Measurements from ENCODE around the gene GNAO1.

GNAO1 gene

GRCh38 chr16:56363781-56364565, 172.7 kb downstream of the GNAO1 start:
- no peak for DNase-seq (ENCODE audit: low read depth)
- no peak overlapping the region for H3K4me3 ChIP-seq (ENCODE audit: control insufficient read depth, low read depth, low read length)
- TF ChIP-seq, protein P1, sequence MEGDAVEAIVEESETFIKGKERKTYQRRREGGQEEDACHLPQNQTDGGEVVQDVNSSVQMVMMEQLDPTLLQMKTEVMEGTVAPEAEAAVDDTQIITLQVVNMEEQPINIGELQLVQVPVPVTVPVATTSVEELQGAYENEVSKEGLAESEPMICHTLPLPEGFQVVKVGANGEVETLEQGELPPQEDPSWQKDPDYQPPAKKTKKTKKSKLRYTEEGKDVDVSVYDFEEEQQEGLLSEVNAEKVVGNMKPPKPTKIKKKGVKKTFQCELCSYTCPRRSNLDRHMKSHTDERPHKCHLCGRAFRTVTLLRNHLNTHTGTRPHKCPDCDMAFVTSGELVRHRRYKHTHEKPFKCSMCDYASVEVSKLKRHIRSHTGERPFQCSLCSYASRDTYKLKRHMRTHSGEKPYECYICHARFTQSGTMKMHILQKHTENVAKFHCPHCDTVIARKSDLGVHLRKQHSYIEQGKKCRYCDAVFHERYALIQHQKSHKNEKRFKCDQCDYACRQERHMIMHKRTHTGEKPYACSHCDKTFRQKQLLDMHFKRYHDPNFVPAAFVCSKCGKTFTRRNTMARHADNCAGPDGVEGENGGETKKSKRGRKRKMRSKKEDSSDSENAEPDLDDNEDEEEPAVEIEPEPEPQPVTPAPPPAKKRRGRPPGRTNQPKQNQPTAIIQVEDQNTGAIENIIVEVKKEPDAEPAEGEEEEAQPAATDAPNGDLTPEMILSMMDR (IDR thresholded peaks at IDR 0.05; ENCODE audit: control insufficient read depth, insufficient read depth, low read depth, low read length, missing control alignments): no peak

DNA sequence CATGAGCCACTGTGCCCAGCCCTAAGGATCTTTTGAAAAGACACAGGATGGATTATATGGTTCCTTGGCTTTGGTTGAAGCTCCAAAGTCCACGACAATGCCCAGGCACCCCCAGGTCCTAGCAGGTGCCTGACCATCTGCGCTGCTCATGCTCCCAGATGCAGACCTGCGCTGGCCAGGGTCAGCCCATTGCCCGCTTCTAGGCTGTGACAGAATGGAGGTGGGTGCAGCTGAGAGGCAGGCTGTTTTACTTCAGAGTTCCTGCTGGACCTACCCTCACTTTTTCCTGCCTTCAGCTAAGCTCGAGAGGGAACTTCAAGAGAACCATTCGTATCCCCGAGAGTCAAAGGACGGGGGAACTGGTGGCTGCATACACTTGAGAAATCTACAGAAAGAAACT, 173.6 kb downstream of the GNAO1 start:
- TF ChIP-seq, protein P1 (IDR thresholded peaks at IDR 0.05; ENCODE audit: control insufficient read depth, insufficient read depth, low read depth, low read length, missing control alignments): no peak
- no peak overlapping the region for H3K4me3 ChIP-seq (ENCODE audit: control insufficient read depth, low read depth, low read length)
- no peak for DNase-seq (ENCODE audit: low read depth)

DNA sequence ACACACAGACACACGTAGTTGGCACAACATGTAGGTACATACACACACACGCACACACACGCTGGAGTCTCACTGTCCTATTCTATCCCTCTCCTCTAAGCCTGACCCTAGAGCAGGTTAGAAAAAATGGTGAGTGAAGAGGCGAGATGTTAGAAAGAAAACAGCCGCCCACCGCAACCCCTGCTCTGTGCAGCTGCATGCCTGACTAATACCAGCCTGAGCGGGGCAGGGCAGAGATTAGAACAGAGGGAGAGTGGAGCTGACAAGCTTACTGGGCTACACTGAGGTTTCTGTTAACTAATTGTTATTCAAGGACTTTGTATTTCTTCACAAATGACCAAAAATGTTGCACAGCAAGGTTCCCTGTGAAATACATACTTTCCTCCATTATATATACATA, 174.3 kb downstream of the GNAO1 start:
- DNase-seq (ENCODE audit: low read depth): no peak
- H3K4me3 ChIP-seq (ENCODE audit: control insufficient read depth, low read depth, low read length): no peak overlapping the region
- TF ChIP-seq, protein P1 (IDR thresholded peaks at IDR 0.05; ENCODE audit: control insufficient read depth, insufficient read depth, low read depth, low read length, missing control alignments): no peak

DNA sequence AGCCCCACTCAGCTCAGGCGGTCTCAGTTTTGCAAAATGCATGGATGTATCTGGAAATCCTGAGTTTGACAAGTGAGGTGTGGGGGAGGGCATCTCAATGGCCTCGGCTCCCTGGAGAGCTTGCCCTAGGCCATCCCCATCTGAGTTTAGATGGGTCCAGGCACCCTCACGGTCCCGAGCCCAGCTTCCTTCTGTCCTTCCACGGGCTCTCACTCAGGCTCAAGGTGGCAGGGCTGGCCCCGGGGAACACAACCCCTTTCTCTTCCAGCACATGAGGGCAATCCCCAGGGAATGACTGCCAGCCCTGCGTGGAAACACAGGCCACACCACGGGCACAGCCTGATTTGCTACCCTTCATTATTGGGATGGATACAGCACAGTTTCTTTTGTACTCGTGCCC, 175.7 kb downstream of the GNAO1 start:
- H3K4me3 ChIP-seq (ENCODE audit: control insufficient read depth, low read depth, low read length): no peak overlapping the region
- TF ChIP-seq, protein P1 (IDR thresholded peaks at IDR 0.05; ENCODE audit: control insufficient read depth, insufficient read depth, low read depth, low read length, missing control alignments): no peak
- DNase-seq (ENCODE audit: low read depth): no peak

- TF ChIP-seq, protein P1 (IDR thresholded peaks at IDR 0.05; ENCODE audit: control insufficient read depth, insufficient read depth, low read depth, low read length, missing control alignments): no peak
- no peak for DNase-seq (ENCODE audit: low read depth)
- no peak overlapping the region for H3K4me3 ChIP-seq (ENCODE audit: control insufficient read depth, low read depth, low read length)
Observed at GRCh38 chr16:56367764-56368163, 176.5 kb downstream of the GNAO1 start.

DNA sequence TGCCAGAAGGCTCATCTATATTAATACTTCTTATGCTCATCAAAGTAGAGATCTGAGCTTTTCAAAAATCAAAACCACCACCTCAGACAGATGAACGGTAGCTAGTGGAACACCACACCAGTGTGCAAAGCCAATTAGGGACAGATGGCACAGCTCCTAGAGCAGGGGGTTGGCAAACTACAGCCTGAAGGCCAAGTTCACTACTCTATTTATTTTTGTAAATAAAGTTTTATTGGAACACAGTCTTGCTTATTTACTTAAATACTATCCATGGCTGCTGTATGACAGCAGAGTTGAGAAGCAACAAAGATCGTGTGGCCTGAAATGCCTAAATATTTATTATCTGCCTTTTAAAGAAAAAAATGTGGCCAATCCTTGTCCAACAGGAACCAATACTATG, 177.3 kb downstream of the GNAO1 start:
- H3K4me3 ChIP-seq (ENCODE audit: control insufficient read depth, low read depth, low read length): no peak overlapping the region
- TF ChIP-seq, protein P1 (IDR thresholded peaks at IDR 0.05; ENCODE audit: control insufficient read depth, insufficient read depth, low read depth, low read length, missing control alignments): no peak

More for the DNA sequence above, 177.3 kb downstream of the GNAO1 start:
- no peak for DNase-seq (ENCODE audit: low read depth)
